Loucy (cell line): ENCODE measurements around the gene FREM2.
A peak's percentile ranks its signal among the peaks of the same experiment; 100 is the strongest.

Experiments used
- H2AFZ ChIP-seq: fragments of 200-600 bp; sonication (generic); 2 replicates; pipeline ENCODE4 v1.6.0; 2016; ENCODE audit warnings: antibody characterized with exemption, mild to moderate bottlenecking, low read length, moderate library complexity
- H3F3A ChIP-seq: fragments of 200-600 bp; 2 replicates; pipeline ENCODE4 v1.6.0; 2016; ENCODE audit warnings: antibody characterized with exemption, low read depth, mild to moderate bottlenecking
- H3K27me3 ChIP-seq: fragments of 200-600 bp; sonication (generic); 2 replicates; pipeline ENCODE4 v1.6.1; 2014; ENCODE audit warnings: low read length, mild to moderate bottlenecking; ENCODE audit not compliant: insufficient read depth, poor library complexity, severe bottlenecking
- H3K36me3 ChIP-seq: fragments of 200-600 bp; sonication (generic); 2 replicates; pipeline ENCODE4 v1.6.1; 2016; ENCODE audit warnings: low read length; ENCODE audit not compliant: insufficient read depth
- H3K4me1 ChIP-seq: fragments of 200-600 bp; sonication (generic); 2 replicates; pipeline ENCODE4 v1.5.1; 2014; ENCODE audit warnings: low read length, mild to moderate bottlenecking; ENCODE audit not compliant: insufficient read depth, poor library complexity, severe bottlenecking
- H3K4me2 ChIP-seq: fragments of 200-600 bp; sonication (generic); 2 replicates; pipeline ENCODE4 v1.6.0; 2014; ENCODE audit warnings: antibody characterized with exemption, low read length, low read depth, mild to moderate bottlenecking; ENCODE audit not compliant: poor library complexity, severe bottlenecking
- H3K4me3 ChIP-seq: fragments of 200-600 bp; sonication (generic); 2 replicates; pipeline ENCODE4 v1.5.1; 2014; ENCODE audit warnings: low read length, mild to moderate bottlenecking, mixed read lengths; ENCODE audit not compliant: poor library complexity, severe bottlenecking
- H3K79me2 ChIP-seq: fragments of 200-600 bp; sonication (generic); 2 replicates; pipeline ENCODE4 v1.6.1; 2014; ENCODE audit warnings: low read length; ENCODE audit not compliant: insufficient read depth
- H3K9ac ChIP-seq: fragments of 200-600 bp; sonication (generic); 2 replicates; pipeline ENCODE4 v1.6.0; 2014; ENCODE audit warnings: mild to moderate bottlenecking, low read depth, low read length, moderate library complexity; ENCODE audit not compliant: poor library complexity, severe bottlenecking
- H3K9me2 ChIP-seq: fragments of 200-600 bp; sonication (generic); replicated peaks from 2 replicates; pipeline ENCODE4 v1.6.1; 2016; ENCODE audit warnings: low read depth, low read length, mixed read lengths
- H3K9me3 ChIP-seq: fragments of 200-600 bp; sonication (generic); 2 replicates; pipeline ENCODE4 v1.6.1; 2014; ENCODE audit warnings: mild to moderate bottlenecking, antibody characterized with exemption, low read length, low read depth; ENCODE audit not compliant: insufficient read depth
- H4K20me1 ChIP-seq: fragments of 200-600 bp; sonication (generic); 2 replicates; pipeline ENCODE4 v1.6.0; 2014; ENCODE audit warnings: antibody characterized with exemption, low read length, mild to moderate bottlenecking; ENCODE audit not compliant: insufficient read depth, poor library complexity, severe bottlenecking
- EZH2phosphoT487 ChIP-seq: fragments of 200-600 bp; IDR thresholded peaks from 2 replicates; pipeline ENCODE4 v1.6.1; 2018; ENCODE audit warnings: antibody characterized with exemption, mild to moderate bottlenecking, moderate library complexity, borderline replicate concordance
- TF ChIP-seq, protein P1 (sequence below): fragments of 200-600 bp; sonication (generic); conservative IDR thresholded peaks from 2 replicates; pipeline ENCODE4 v1.5.1; 2014; ENCODE audit warnings: mild to moderate bottlenecking, antibody characterized with exemption, low read length

Gene FREM2

DNA sequence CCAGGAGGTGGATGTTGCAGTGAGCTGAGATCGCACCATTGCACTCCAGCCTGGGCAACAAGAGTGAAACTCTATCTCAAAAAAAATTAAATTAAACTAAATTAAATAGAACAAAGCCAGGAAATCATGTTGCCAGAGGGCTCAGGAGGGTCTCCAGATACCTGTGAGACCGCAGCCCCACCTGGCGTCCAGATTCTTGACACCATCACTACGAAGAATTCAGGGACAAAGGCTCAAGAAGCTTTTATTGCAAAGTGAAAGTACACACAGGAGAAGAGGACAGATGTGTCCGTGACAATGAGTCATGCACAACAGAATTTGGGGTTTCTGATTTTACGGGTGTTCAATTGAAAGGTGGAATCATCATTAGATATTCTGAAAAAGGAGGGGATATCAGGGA, 227.2 kb downstream of the FREM2 start:
- peak overlapping the region; percentile 41 for H3K4me3 ChIP-seq
- no peaks in the 10 kb centered on the region for H3K9me2 ChIP-seq
- H2AFZ ChIP-seq, result peak overlapping the region; percentile 32
- peak overlapping the region; percentile 47 for H3K4me2 ChIP-seq
- no peaks in the 10 kb centered on the region for H3K9me3 ChIP-seq
- no peaks in the 10 kb centered on the region for H4K20me1 ChIP-seq
- H3K9ac ChIP-seq, result no peak overlapping the region
- no peaks in the 10 kb centered on the region for H3K4me1 ChIP-seq
- H3K27me3 ChIP-seq, result no peaks in the 10 kb centered on the region
- no peaks in the 10 kb centered on the region for H3K36me3 ChIP-seq
- no peaks in the 10 kb centered on the region for H3F3A ChIP-seq
- no peaks in the 10 kb centered on the region for H3K79me2 ChIP-seq
- TF ChIP-seq, protein P1, sequence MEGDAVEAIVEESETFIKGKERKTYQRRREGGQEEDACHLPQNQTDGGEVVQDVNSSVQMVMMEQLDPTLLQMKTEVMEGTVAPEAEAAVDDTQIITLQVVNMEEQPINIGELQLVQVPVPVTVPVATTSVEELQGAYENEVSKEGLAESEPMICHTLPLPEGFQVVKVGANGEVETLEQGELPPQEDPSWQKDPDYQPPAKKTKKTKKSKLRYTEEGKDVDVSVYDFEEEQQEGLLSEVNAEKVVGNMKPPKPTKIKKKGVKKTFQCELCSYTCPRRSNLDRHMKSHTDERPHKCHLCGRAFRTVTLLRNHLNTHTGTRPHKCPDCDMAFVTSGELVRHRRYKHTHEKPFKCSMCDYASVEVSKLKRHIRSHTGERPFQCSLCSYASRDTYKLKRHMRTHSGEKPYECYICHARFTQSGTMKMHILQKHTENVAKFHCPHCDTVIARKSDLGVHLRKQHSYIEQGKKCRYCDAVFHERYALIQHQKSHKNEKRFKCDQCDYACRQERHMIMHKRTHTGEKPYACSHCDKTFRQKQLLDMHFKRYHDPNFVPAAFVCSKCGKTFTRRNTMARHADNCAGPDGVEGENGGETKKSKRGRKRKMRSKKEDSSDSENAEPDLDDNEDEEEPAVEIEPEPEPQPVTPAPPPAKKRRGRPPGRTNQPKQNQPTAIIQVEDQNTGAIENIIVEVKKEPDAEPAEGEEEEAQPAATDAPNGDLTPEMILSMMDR, result no peak
- TF ChIP-seq EZH2phosphoT487, result no peak

DNA sequence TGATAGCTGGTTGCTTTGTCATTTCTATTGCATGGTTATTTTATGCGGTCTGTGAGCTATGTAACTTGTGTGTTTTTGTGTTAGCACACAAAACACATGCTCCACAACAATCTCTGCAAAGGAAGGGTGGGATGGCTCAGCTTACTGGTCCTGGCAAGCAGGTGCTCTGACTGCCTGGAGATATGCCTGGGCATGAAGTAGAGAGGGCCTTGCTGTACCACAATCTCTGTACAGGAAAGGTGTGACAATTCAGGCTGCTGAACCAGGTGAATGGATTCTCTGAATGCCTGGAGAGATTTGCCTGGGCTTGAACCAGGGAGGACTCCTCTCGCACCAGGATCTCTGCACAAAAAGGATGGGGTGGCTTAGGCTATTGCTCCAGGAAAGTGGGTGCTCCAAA, 234.2 kb downstream of the FREM2 start:
- Histone ChIP-seq H3K9me2 (no peaks in the 10 kb centered on the region), H4K20me1 (no peaks in the 10 kb centered on the region), H3K4me1 (no peaks in the 10 kb centered on the region), H2AFZ (no peak overlapping the region), H3K36me3 (no peaks in the 10 kb centered on the region), H3F3A (no peaks in the 10 kb centered on the region), H3K27me3 (no peaks in the 10 kb centered on the region), H3K9me3 (no peaks in the 10 kb centered on the region), H3K4me3 (no peak overlapping the region), H3K9ac (no peak overlapping the region), H3K79me2 (no peaks in the 10 kb centered on the region), H3K4me2 (no peak overlapping the region)
- TF ChIP-seq EZH2phosphoT487, result no peak

DNA sequence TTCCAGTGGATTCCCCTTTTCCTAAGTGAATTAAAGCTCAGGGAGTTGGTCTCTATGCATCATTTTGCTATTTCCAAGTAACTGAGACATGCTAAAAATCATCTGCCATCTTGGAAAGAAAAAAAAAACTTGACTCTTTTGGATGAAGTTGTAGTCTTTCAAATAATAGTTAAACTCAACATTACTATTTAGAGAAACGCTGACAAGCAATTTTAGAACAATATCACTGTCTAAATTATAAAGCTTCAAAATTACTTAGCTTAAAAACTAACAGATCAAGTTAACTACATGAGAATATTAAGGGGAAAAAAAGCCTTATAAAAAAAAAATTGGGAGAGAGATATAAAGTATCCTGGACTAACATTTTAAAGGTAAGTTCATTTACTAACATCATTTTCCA, 235.3 kb downstream of the FREM2 start:
- TF ChIP-seq, protein P1, result no peak
- no peak for TF ChIP-seq EZH2phosphoT487
- H4K20me1 ChIP-seq, result no peaks in the 10 kb centered on the region
- no peaks in the 10 kb centered on the region for H3K9me2 ChIP-seq
- no peaks in the 10 kb centered on the region for H3K79me2 ChIP-seq
- H3K4me2 ChIP-seq, result no peak overlapping the region
- H3K27me3 ChIP-seq, result no peaks in the 10 kb centered on the region
- no peaks in the 10 kb centered on the region for H3F3A ChIP-seq
- H3K4me3 ChIP-seq, result no peak overlapping the region
- H2AFZ ChIP-seq, result no peak overlapping the region
- H3K36me3 ChIP-seq, result no peaks in the 10 kb centered on the region
- no peaks in the 10 kb centered on the region for H3K4me1 ChIP-seq
- no peak overlapping the region for H3K9ac ChIP-seq
- H3K9me3 ChIP-seq, result no peaks in the 10 kb centered on the region

DNA sequence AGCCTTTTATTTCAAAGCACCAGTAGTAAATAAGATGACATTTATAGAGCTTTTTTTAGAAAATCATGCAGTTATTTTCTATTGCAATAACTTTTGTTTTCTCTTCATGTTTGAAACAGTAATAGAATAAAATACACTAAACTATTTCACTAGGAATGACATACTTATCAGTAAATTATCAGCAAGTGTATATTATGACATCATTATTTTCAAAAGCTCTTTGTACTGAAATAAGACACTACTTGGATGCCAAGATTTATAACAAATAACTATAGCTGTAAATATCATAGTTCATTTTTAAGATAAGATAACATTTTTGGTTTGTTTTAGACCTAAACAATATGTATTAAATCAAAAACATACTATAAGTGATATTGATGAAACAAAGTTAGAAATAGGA, 246.9 kb downstream of the FREM2 start:
- Histone ChIP-seq H3K79me2 (no peaks in the 10 kb centered on the region), H2AFZ (no peak overlapping the region), H3K9me3 (no peaks in the 10 kb centered on the region), H3K27me3 (no peaks in the 10 kb centered on the region), H3K36me3 (no peaks in the 10 kb centered on the region), H3K4me2 (no peak overlapping the region), H3F3A (no peaks in the 10 kb centered on the region), H3K9ac (no peak overlapping the region), H3K4me1 (no peaks in the 10 kb centered on the region), H3K4me3 (no peak overlapping the region), H4K20me1 (no peaks in the 10 kb centered on the region), H3K9me2 (no peaks in the 10 kb centered on the region)
- TF ChIP-seq, protein P1, result no peak
- no peak for TF ChIP-seq EZH2phosphoT487
